ENCODE measurements around the gene OR4X2. TPM values are rescaled to one million over a fixed set of nuclear protein-coding genes. Genes with fewer than 3 reads are reported as not detected.
"Not testable (repeated sequence)": the region's sequence is repeated elsewhere in the genome, so short reads cannot be mapped to it uniquely, and the experiment has no call there.

OR4X2 gene
- total RNA-seq: not detected

- ATAC-seq (ENCODE audit: insufficient number of reproducible peaks, low FRiP score, low read depth) (no peak), DNase-seq (ENCODE audit: low spot score) (no peak)
- Histone ChIP-seq H3K4me3 (no peak within 1 kb of the TSS), H3K9me3 (peaks cover 14% of the 10 kb centered on the region), H3K36me3 (no peaks in the 10 kb centered on the region), H3K27me3 (replicated peaks; ENCODE audit: insufficient read depth) (no peaks in the 10 kb centered on the region), H3K4me1 (ENCODE audit: control insufficient read depth in 1 of 2, low read depth in 2 of 2) (no peaks in the 10 kb centered on the region), H3K27ac (no peak within 1 kb of the TSS)
- no peak for TF ChIP-seq CTCF (IDR thresholded peaks at IDR 0.05)
Measured at GRCh38 chr11:48244804-48245203, at the start of gene OR4X2. Gene OR4X2 (plus strand): TSS chr11:48245104. CDS start chr11:48245104, 0 bp downstream.

GRCh38 chr11:48207881-48208280 lies 37.0 kb upstream of the OR4X2 start:
- Histone ChIP-seq H3K4me3 (no peak overlapping the region), H3K27me3 (replicated peaks; ENCODE audit: insufficient read depth) (no peaks in the 10 kb centered on the region), H3K36me3 (no peaks in the 10 kb centered on the region), H3K4me1 (ENCODE audit: control insufficient read depth in 1 of 2, low read depth in 2 of 2) (no peaks in the 10 kb centered on the region), H3K9me3 (no peaks in the 10 kb centered on the region), H3K27ac (no peak overlapping the region)
- no peak for TF ChIP-seq CTCF (IDR thresholded peaks at IDR 0.05)
- ATAC-seq (ENCODE audit: insufficient number of reproducible peaks, low FRiP score, low read depth) (no peak), DNase-seq (ENCODE audit: low spot score) (no peak)

- H3K27ac ChIP-seq: no peak overlapping the region
- ATAC-seq (ENCODE audit: insufficient number of reproducible peaks, low FRiP score, low read depth) (no peak), DNase-seq (ENCODE audit: low spot score) (no peak)
- H3K4me1 ChIP-seq (ENCODE audit: control insufficient read depth in 1 of 2, low read depth in 2 of 2): no peaks in the 10 kb centered on the region
- no peak for TF ChIP-seq CTCF (IDR thresholded peaks at IDR 0.05)
- no peak overlapping the region for H3K4me3 ChIP-seq
- H3K27me3 ChIP-seq (replicated peaks; ENCODE audit: insufficient read depth): no peaks in the 10 kb centered on the region
- H3K36me3 ChIP-seq: no peaks in the 10 kb centered on the region
- H3K9me3 ChIP-seq: no peaks in the 10 kb centered on the region
Measured at GRCh38 chr11:48210052-48210451, 34.9 kb upstream of the OR4X2 start.

GRCh38 chr11:48216510-48216909 lies 28.4 kb upstream of the OR4X2 start, which contains the start of gene OR4B1:
Gene OR4B1 (plus strand): TSS chr11:48216810. CDS start chr11:48216810, 0 bp downstream.
- Histone ChIP-seq H3K9me3 (no peaks in the 10 kb centered on the region), H3K4me1 (ENCODE audit: control insufficient read depth in 1 of 2, low read depth in 2 of 2) (no peaks in the 10 kb centered on the region), H3K27ac (no peak within 1 kb of the TSS), H3K36me3 (no peaks in the 10 kb centered on the region), H3K27me3 (replicated peaks; ENCODE audit: insufficient read depth) (no peaks in the 10 kb centered on the region), H3K4me3 (no peak within 1 kb of the TSS)
- DNase-seq (ENCODE audit: low spot score) (no peak), ATAC-seq (ENCODE audit: insufficient number of reproducible peaks, low FRiP score, low read depth) (no peak)
- TF ChIP-seq CTCF (IDR thresholded peaks at IDR 0.05): no peak

GRCh38 chr11:48228761-48229160 lies 16.1 kb upstream of the OR4X2 start:
- no peak for DNase-seq (ENCODE audit: low spot score)
- no peaks in the 10 kb centered on the region for H3K9me3 ChIP-seq
- no peaks in the 10 kb centered on the region for H3K4me1 ChIP-seq (ENCODE audit: control insufficient read depth in 1 of 2, low read depth in 2 of 2)
- no peak overlapping the region for H3K27ac ChIP-seq
- no peaks in the 10 kb centered on the region for H3K27me3 ChIP-seq (replicated peaks; ENCODE audit: insufficient read depth)
- no peak overlapping the region for H3K4me3 ChIP-seq
- no peak for ATAC-seq (ENCODE audit: insufficient number of reproducible peaks, low FRiP score, low read depth)
- no peaks in the 10 kb centered on the region for H3K36me3 ChIP-seq
- no peak for TF ChIP-seq CTCF (IDR thresholded peaks at IDR 0.05)

GRCh38 chr11:48230057-48230456 lies 14.8 kb upstream of the OR4X2 start:
- H3K36me3 ChIP-seq; H3K27me3 ChIP-seq (replicated peaks; ENCODE audit: insufficient read depth); H3K4me1 ChIP-seq (ENCODE audit: control insufficient read depth in 1 of 2, low read depth in 2 of 2); DNase-seq (ENCODE audit: low spot score); H3K4me3 ChIP-seq; H3K27ac ChIP-seq; ATAC-seq (ENCODE audit: insufficient number of reproducible peaks, low FRiP score, low read depth); H3K9me3 ChIP-seq: not testable (repeated sequence)

Measured in thoracic aorta (tissue), 2 donors.